GM21447 (cell line): Measurements from ENCODE around the gene VRTN.
"Not testable (repeated sequence)": the region's sequence is repeated elsewhere in the genome, so short reads cannot be mapped to it uniquely, and the experiment has no call there.

Experiments
- ATAC-seq: cut with Tn5 transposase; IDR thresholded peaks from one replicate; pipeline ENCODE4 v1.9.1; 2021; ENCODE audit not compliant: unreplicated experiment

The VRTN gene

GRCh38 chr14:74348735-74349463 is 628 bp downstream of the VRTN start:
- ATAC-seq: no peak

- ATAC-seq: no peak
Observed at GRCh38 chr14:74349757-74350156, 1.5 kb downstream of the VRTN start.

- ATAC-seq: no peak
Observed at GRCh38 chr14:74350211-74350927, 2.1 kb downstream of the VRTN start.

GRCh38 chr14:74350928-74351323 is 2.7 kb downstream of the VRTN start:
- no peak for ATAC-seq

- ATAC-seq: no peak
Observed at GRCh38 chr14:74356892-74357575, 8.8 kb downstream of the VRTN start.

GRCh38 chr14:74357585-74357984 is 9.3 kb downstream of the VRTN start:
- no peak for ATAC-seq

- ATAC-seq: no peak
Observed at GRCh38 chr14:74358176-74358829, 10.0 kb downstream of the VRTN start.

- ATAC-seq: no peak
Observed at GRCh38 chr14:74360163-74360562, 11.9 kb downstream of the VRTN start.

GRCh38 chr14:74362361-74362915 is 14.2 kb downstream of the VRTN start:
- ATAC-seq: no peak

- ATAC-seq: no peak
Observed at GRCh38 chr14:74364271-74364880, 16.1 kb downstream of the VRTN start.

GRCh38 chr14:74368026-74368425 is 19.8 kb downstream of the VRTN start:
- ATAC-seq: no peak

GRCh38 chr14:74368441-74368840 is 20.2 kb downstream of the VRTN start:
- ATAC-seq: no peak

GRCh38 chr14:74377976-74378690 is 29.9 kb downstream of the VRTN start:
- no peak for ATAC-seq

- no peak for ATAC-seq
Observed at GRCh38 chr14:74380172-74380571, 31.9 kb downstream of the VRTN start.

GRCh38 chr14:74380845-74381244 is 32.6 kb downstream of the VRTN start:
- ATAC-seq: no peak

GRCh38 chr14:74381571-74381970 is 33.3 kb downstream of the VRTN start:
- ATAC-seq: not testable (repeated sequence)

GRCh38 chr14:74382231-74382630 is 34.0 kb downstream of the VRTN start:
- ATAC-seq: no peak

- ATAC-seq: no peak
Observed at GRCh38 chr14:74389980-74390379, 41.7 kb downstream of the VRTN start.

GRCh38 chr14:74390505-74390904 is 42.2 kb downstream of the VRTN start:
- not testable (repeated sequence) for ATAC-seq

GRCh38 chr14:74391479-74391878 is 43.2 kb downstream of the VRTN start:
- no peak for ATAC-seq
